Measurements from ENCODE around the gene HTATSF1.

DNA sequence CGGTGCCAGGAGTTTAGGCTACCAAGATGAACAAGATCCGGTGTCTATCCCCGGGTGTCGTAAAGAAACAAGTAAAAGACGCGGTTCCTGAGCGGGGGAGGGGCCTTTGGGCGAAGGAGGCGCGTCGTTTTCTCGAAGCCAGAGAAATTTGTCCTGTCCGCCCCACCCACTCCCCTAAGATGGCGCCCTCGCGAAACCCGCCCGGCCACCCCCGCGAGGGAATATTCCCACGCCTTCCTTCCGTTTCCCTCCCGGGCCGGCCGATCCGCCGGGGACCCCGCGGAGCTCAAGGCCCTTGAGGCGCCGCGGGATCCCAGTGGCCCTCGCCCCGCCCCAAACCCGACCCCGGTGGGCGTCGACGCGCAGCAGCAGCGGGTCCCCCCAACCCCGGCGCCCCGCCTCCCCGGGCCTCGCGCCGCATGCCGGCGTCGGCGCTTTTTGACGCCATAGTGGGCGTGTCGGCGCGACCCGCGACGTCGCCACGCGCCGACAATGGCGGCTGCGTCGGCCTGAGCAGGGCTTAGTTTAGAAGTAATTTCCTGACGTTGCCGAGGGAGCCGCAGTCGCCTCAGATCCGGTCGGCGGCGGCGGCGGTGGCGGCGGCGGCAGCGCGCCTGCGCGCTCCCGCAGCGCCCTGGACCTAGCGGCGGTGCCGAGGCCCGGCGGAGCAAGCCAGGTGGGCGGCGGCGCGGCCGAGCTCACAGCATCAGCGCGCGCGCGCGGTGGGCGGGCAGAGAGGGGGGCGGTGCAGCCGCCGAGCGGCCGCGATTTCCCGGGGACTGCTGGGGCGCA lies 432 bp upstream of the HTATSF1 start:
- peak; percentile 80 for TF ChIP-seq POLR2A (conservative IDR thresholded peaks at IDR 0.05)
- no peak for TF ChIP-seq NR3C1 (CRISPR knock-in tag; IDR thresholded peaks at IDR 0.05)
- no peak for TF ChIP-seq ZNF398 (CRISPR knock-in tag; IDR thresholded peaks at IDR 0.05)
- TF ChIP-seq NR2C2 (CRISPR knock-in tag; IDR thresholded peaks at IDR 0.05): no peak
- TF ChIP-seq NR2C2 (tag; IDR thresholded peaks at IDR 0.05): peak; percentile 76; the same call in 1 of the 2 replicates
- TF ChIP-seq, protein P1, sequence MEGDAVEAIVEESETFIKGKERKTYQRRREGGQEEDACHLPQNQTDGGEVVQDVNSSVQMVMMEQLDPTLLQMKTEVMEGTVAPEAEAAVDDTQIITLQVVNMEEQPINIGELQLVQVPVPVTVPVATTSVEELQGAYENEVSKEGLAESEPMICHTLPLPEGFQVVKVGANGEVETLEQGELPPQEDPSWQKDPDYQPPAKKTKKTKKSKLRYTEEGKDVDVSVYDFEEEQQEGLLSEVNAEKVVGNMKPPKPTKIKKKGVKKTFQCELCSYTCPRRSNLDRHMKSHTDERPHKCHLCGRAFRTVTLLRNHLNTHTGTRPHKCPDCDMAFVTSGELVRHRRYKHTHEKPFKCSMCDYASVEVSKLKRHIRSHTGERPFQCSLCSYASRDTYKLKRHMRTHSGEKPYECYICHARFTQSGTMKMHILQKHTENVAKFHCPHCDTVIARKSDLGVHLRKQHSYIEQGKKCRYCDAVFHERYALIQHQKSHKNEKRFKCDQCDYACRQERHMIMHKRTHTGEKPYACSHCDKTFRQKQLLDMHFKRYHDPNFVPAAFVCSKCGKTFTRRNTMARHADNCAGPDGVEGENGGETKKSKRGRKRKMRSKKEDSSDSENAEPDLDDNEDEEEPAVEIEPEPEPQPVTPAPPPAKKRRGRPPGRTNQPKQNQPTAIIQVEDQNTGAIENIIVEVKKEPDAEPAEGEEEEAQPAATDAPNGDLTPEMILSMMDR (IDR thresholded peaks at IDR 0.05 in 2 of 3, conservative IDR thresholded peaks at IDR 0.05 in 1 of 3; ENCODE audit: insufficient read depth in 2 of 3, low read depth in 1 of 3, low read length in 3 of 3): no peak
- peak; percentile 26 for TF ChIP-seq PRDM10 (IDR thresholded peaks at IDR 0.05; ENCODE audit: partially characterized antibody)
- no peak for TF ChIP-seq POLR3A (IDR thresholded peaks at IDR 0.05; ENCODE audit: borderline replicate concordance, extremely low read depth, insufficient read depth, insufficient read length)
- TF ChIP-seq CREB1 (IDR thresholded peaks at IDR 0.05): peak; percentile 95
- peak; percentile 91 for TF ChIP-seq CREB1 (CRISPR knock-in tag; IDR thresholded peaks at IDR 0.05)

Measured in K562 (cell line).